ENCODE measurements around the gene ADGRB3. TPM values are rescaled to one million over a fixed set of nuclear protein-coding genes. Genes with fewer than 3 reads are reported as not detected.

The ADGRB3 gene
- total and polyA plus RNA-seq, 4 donors, result 0.21 to 2.3 (median 0.48) TPM

GRCh38 chr6:68994521-68994920 is 359.4 kb downstream of the ADGRB3 start (continued):
- TF ChIP-seq CTCF (IDR thresholded peaks at IDR 0.05; ENCODE audit: low read depth, low read length, missing input control) (no peak), YY1 (IDR thresholded peaks at IDR 0.05) (no peak)

- Histone ChIP-seq H3K9me3 (ENCODE audit: control insufficient read depth in 4 of 4, low read length in 3 of 4) (no peaks in the 10 kb centered on the region), H3K27ac (ENCODE audit: low read depth in 1 of 2, low read length in 2 of 2) (no peak overlapping the region), H3K4me3 (ENCODE audit: low read depth in 1 of 3, low read length in 3 of 3) (no peak overlapping the region), H3K36me3 (ENCODE audit: control insufficient read depth in 4 of 4, insufficient read depth in 3 of 4, low read depth in 1 of 4, low read length in 3 of 4) (no peaks in the 10 kb centered on the region), H3K9ac (ENCODE audit: low read depth in 1 of 2, low read length in 2 of 2) (no peak overlapping the region), H3K4me1 (ENCODE audit: control insufficient read depth in 4 of 4, insufficient read depth in 4 of 4, low read length in 3 of 4) (no peaks in the 10 kb centered on the region), H3K27me3 (ENCODE audit: control insufficient read depth in 4 of 4, insufficient read depth in 4 of 4, low read length in 3 of 4) (peaks cover 0 to 2% (median 0%) of the 10 kb centered on the region in 4 donors)
- TF ChIP-seq YY1 (IDR thresholded peaks at IDR 0.05) (no peak), MAX (IDR thresholded peaks at IDR 0.05) (no peak), REST (IDR thresholded peaks at IDR 0.05) (no peak), ZBTB33 (IDR thresholded peaks at IDR 0.05) (no peak), GABPA (IDR thresholded peaks at IDR 0.05 in 1 of 2, conservative IDR thresholded peaks at IDR 0.05 in 1 of 2) (no peak), EGR1 (IDR thresholded peaks at IDR 0.05; ENCODE audit: low read depth in 2 of 2) (no peak), RAD21 (IDR thresholded peaks at IDR 0.05) (no peak), FOXA2 (IDR thresholded peaks at IDR 0.05) (no peak), RXRA (IDR thresholded peaks at IDR 0.05) (no peak), HNF4A (conservative IDR thresholded peaks at IDR 0.05) (no peak), JUND (IDR thresholded peaks at IDR 0.05) (no peak), HNF4G (IDR thresholded peaks at IDR 0.05) (no peak)
- WGBS, result 74% methylated on average over 5 of the region's 5 CpGs
- no peak for DNase-seq (ENCODE audit: low spot score)
Observed at GRCh38 chr6:69005199-69005598, 370.1 kb downstream of the ADGRB3 start.

- no peak for DNase-seq (ENCODE audit: low spot score)
- H3K9me3 ChIP-seq (ENCODE audit: control insufficient read depth in 4 of 4, low read length in 3 of 4), result no peaks in the 10 kb centered on the region
- peaks cover 0 to 2% (median 0%) of the 10 kb centered on the region in 4 donors for H3K27me3 ChIP-seq (ENCODE audit: control insufficient read depth in 4 of 4, insufficient read depth in 4 of 4, low read length in 3 of 4)
- no peak overlapping the region for H3K9ac ChIP-seq (ENCODE audit: low read depth in 1 of 2, low read length in 2 of 2)
- H3K36me3 ChIP-seq (ENCODE audit: control insufficient read depth in 4 of 4, insufficient read depth in 3 of 4, low read depth in 1 of 4, low read length in 3 of 4), result no peaks in the 10 kb centered on the region
- 35% methylated on average over 3 of the region's 3 CpGs for WGBS
- H3K27ac ChIP-seq (ENCODE audit: low read depth in 1 of 2, low read length in 2 of 2), result no peak overlapping the region
- H3K4me3 ChIP-seq (ENCODE audit: low read depth in 1 of 3, low read length in 3 of 3), result no peak overlapping the region
- H3K4me1 ChIP-seq (ENCODE audit: control insufficient read depth in 4 of 4, insufficient read depth in 4 of 4, low read length in 3 of 4), result no peaks in the 10 kb centered on the region
- no peak for TF ChIP-seq TAF1 (conservative IDR thresholded peaks at IDR 0.05)
- TF ChIP-seq ATF3 (IDR thresholded peaks at IDR 0.05), result no peak
- no peak for TF ChIP-seq FOXA2 (IDR thresholded peaks at IDR 0.05)
- no peak for TF ChIP-seq GABPA (IDR thresholded peaks at IDR 0.05 in 1 of 2, conservative IDR thresholded peaks at IDR 0.05 in 1 of 2)
- no peak for TF ChIP-seq YY1 (IDR thresholded peaks at IDR 0.05)
- TF ChIP-seq JUND (IDR thresholded peaks at IDR 0.05), result no peak
- TF ChIP-seq RXRA (IDR thresholded peaks at IDR 0.05), result no peak
- TF ChIP-seq HNF4G (IDR thresholded peaks at IDR 0.05), result no peak
- TF ChIP-seq MAX (IDR thresholded peaks at IDR 0.05), result no peak
- TF ChIP-seq ZBTB33 (IDR thresholded peaks at IDR 0.05), result no peak
- TF ChIP-seq HNF4A (conservative IDR thresholded peaks at IDR 0.05), result no peak
- no peak for TF ChIP-seq EGR1 (IDR thresholded peaks at IDR 0.05; ENCODE audit: low read depth in 2 of 2)
- no peak for TF ChIP-seq SP1 (IDR thresholded peaks at IDR 0.05)
- TF ChIP-seq NR2F2 (IDR thresholded peaks at IDR 0.05), result no peak
Observed at GRCh38 chr6:69007781-69008180, 372.7 kb downstream of the ADGRB3 start.
